OCI-LY1 (cell line): ENCODE measurements around the gene LACC1.

ENCODE experiments used
- CTCF ChIP-seq: fragments of 200-600 bp; sonication (generic), shearing (Covaris generic); IDR thresholded peaks from 2 replicates; pipeline ENCODE4 v1.5.1; 2017; ENCODE audit warnings: mild to moderate bottlenecking, antibody characterized with exemption, low read length, moderate library complexity, mixed read lengths
- EZH2 ChIP-seq: fragments of 200-600 bp; sonication (generic), shearing (Covaris generic); IDR thresholded peaks from 2 replicates; pipeline ENCODE4 v1.8.0; 2017; ENCODE audit warnings: borderline replicate concordance, mixed run types, mild to moderate bottlenecking, antibody characterized with exemption, low read length, moderate library complexity, mixed read lengths

GRCh38 chr13:43850873-43851272 is 28.8 kb upstream of the LACC1 start:
- TF ChIP-seq CTCF (no peak), EZH2 (no peak)
